IMR-90 (cell line): ENCODE data around the gene CYB5D1. TPM values are rescaled to one million over a fixed set of nuclear protein-coding genes. Genes with fewer than 3 reads are reported as not detected.

ENCODE experiments used
- ATAC-seq: fragments of 200-7000 bp; cut with Tn5 transposase; 2 replicates; pipeline ENCODE4 v1.9.1; 2020; ENCODE audit warnings: low read depth, mild to moderate bottlenecking, moderate library complexity
- BruUV-seq: library from RNA; stranded (reverse); fragments of 400-500 nt; replicated peaks from 2 replicates; lab custom pipeline; 2021; lab: Mats Ljungman, UMichigan
- CTCF ChIA-PET: fragments of 300-600 bp; formaldehyde crosslinking; extraction: SDS; loops from one replicate; lab custom pipeline; 2021; ENCODE audit warnings: antibody characterized with exemption; lab: Yijun Ruan, JAX
- POLR2A ChIA-PET: fragments of 300-600 bp; sonication (Branson Sonifier 250); formaldehyde crosslinking; loops from one replicate; lab custom pipeline; 2022; ENCODE audit warnings: antibody characterized with exemption; ENCODE audit not compliant: unreplicated experiment; lab: Charles Lee
- DNase-seq: peaks from one replicate; pipeline ENCODE4 v3.0.0; 2013
- H2AFZ ChIP-seq: replicated peaks from 2 replicates; pipeline ENCODE3; 2013; ENCODE audit warnings: low read length, mild to moderate bottlenecking; ENCODE audit not compliant: poor library complexity
- H2AK5ac ChIP-seq: 2 replicates; pipeline ENCODE4 v1.6.1; 2013; ENCODE audit warnings: low read depth, low read length, inconsistent platforms
- H2AK9ac ChIP-seq: replicated peaks from 2 replicates; pipeline ENCODE3; 2013; ENCODE audit warnings: mild to moderate bottlenecking, low read depth, low read length, moderate library complexity; ENCODE audit not compliant: poor library complexity
- H2BK120ac ChIP-seq: 2 replicates; pipeline ENCODE4 v1.6.1; 2013; ENCODE audit warnings: low read depth, low read length, inconsistent platforms
- H2BK15ac ChIP-seq: 3 replicates; pipeline ENCODE4 v1.6.1; 2013; ENCODE audit warnings: low read depth, low read length, inconsistent platforms
- H2BK20ac ChIP-seq: 2 replicates; pipeline ENCODE4 v1.6.1; 2013; ENCODE audit warnings: low read depth, mild to moderate bottlenecking, inconsistent platforms, low read length, moderate library complexity
- H2BK5ac ChIP-seq: 2 replicates; pipeline ENCODE4 v1.6.1; 2013; ENCODE audit warnings: mild to moderate bottlenecking, low read depth, low read length, inconsistent platforms; ENCODE audit not compliant: poor library complexity, severe bottlenecking
- H3K14ac ChIP-seq: replicated peaks from 2 replicates; pipeline ENCODE4 v1.6.1; 2013; ENCODE audit warnings: low read depth, low read length, inconsistent platforms
- H3K18ac ChIP-seq: 2 replicates; pipeline ENCODE4 v1.6.1; 2013; ENCODE audit warnings: low read depth, low read length, control low read depth
- H3K23ac ChIP-seq: 2 replicates; pipeline ENCODE4 v1.6.1; 2013; ENCODE audit warnings: low read depth, low read length, inconsistent platforms
- H3K27ac ChIP-seq: 2 replicates; pipeline ENCODE4 v1.5.1; 2013; ENCODE audit warnings: mild to moderate bottlenecking, control low read depth, low read length; ENCODE audit not compliant: insufficient read depth
- H3K27me3 ChIP-seq: 2 replicates; pipeline ENCODE4 v1.6.1; 2013; ENCODE audit warnings: low read length; ENCODE audit not compliant: control insufficient read depth, insufficient read depth
- H3K36me3 ChIP-seq: 2 replicates; pipeline ENCODE4 v1.6.1; 2013; ENCODE audit warnings: low read length, mixed read lengths; ENCODE audit not compliant: control insufficient read depth, insufficient read depth
- H3K4ac ChIP-seq: 2 replicates; pipeline ENCODE4 v1.6.1; 2013; ENCODE audit warnings: low read depth, low read length, inconsistent platforms
- H3K4me1 ChIP-seq: 2 replicates; pipeline ENCODE4 v1.6.1; 2013; ENCODE audit warnings: low read length, mixed read lengths; ENCODE audit not compliant: control insufficient read depth, insufficient read depth
- H3K4me2 ChIP-seq: 2 replicates; pipeline ENCODE4 v1.6.1; 2013; ENCODE audit warnings: low read depth, mild to moderate bottlenecking, control low read depth, low read length, moderate library complexity
- H3K4me3 ChIP-seq: 2 replicates; pipeline ENCODE4 v1.5.1; 2013; ENCODE audit warnings: low read depth, mild to moderate bottlenecking, control low read depth, low read length, moderate library complexity; ENCODE audit not compliant: insufficient read depth
- H3K56ac ChIP-seq: 2 replicates; pipeline ENCODE4 v1.6.1; 2013; ENCODE audit warnings: low read length, inconsistent platforms; ENCODE audit not compliant: insufficient read depth; ENCODE audit errors: extremely low read depth
- H3K79me1 ChIP-seq, 2 experiments: 2 replicates each; pipeline ENCODE4 v1.6.1; 2013; ENCODE audit warnings: low read length in 2 of 2, inconsistent platforms in 1 of 2, low read depth in 1 of 2
- H3K9ac ChIP-seq: 2 replicates; pipeline ENCODE4 v1.6.1; 2013; ENCODE audit warnings: low read depth, low read length, control low read depth
- H3K9me1 ChIP-seq: 2 replicates; pipeline ENCODE4 v1.6.1; 2013; ENCODE audit warnings: low read length, inconsistent platforms; ENCODE audit not compliant: insufficient read depth
- H3K9me3 ChIP-seq: 2 replicates; pipeline ENCODE4 v1.6.1; 2013; ENCODE audit warnings: low read length; ENCODE audit not compliant: control insufficient read depth, insufficient read depth
- H4K20me1 ChIP-seq: 2 replicates; pipeline ENCODE4 v1.6.1; 2013; ENCODE audit warnings: low read length, inconsistent platforms; ENCODE audit not compliant: insufficient read depth
- H4K5ac ChIP-seq: 2 replicates; pipeline ENCODE4 v1.6.1; 2013; ENCODE audit warnings: mild to moderate bottlenecking, low read depth, low read length, control low read depth
- H4K8ac ChIP-seq, 2 experiments: 2 replicates each; pipeline ENCODE4 v1.6.1; 2013; ENCODE audit warnings: low read depth in 2 of 2, low read length in 2 of 2, control low read depth in 1 of 2, inconsistent platforms in 1 of 2
- H4K91ac ChIP-seq: 2 replicates; pipeline ENCODE4 v1.6.1; 2013; ENCODE audit warnings: low read depth, low read length, inconsistent platforms; ENCODE audit not compliant: insufficient read depth
- BHLHE40 ChIP-seq: fragments of 150-350 bp; IDR thresholded peaks from 2 replicates; pipeline ENCODE4 v1.6.1; 2016; ENCODE audit warnings: mild to moderate bottlenecking, low read depth, low read length
- CEBPB ChIP-seq: IDR thresholded peaks from 2 replicates; pipeline ENCODE4 v1.6.1; 2012; ENCODE audit warnings: low read depth, low read length, improper control_type of control experiment
- CHD1 ChIP-seq: IDR thresholded peaks from 2 replicates; pipeline ENCODE4 v1.6.1; 2012; ENCODE audit warnings: low read depth, low read length, improper control_type of control experiment
- FOS ChIP-seq: fragments of 150-350 bp; IDR thresholded peaks from 2 replicates; pipeline ENCODE4 v1.6.1; 2016; ENCODE audit warnings: low read depth, low read length
- MAZ ChIP-seq: IDR thresholded peaks from 2 replicates; pipeline ENCODE4 v1.6.1; 2012; ENCODE audit warnings: low read depth, mild to moderate bottlenecking, low read length, improper control_type of control experiment, moderate library complexity, borderline replicate concordance
- MXI1 ChIP-seq: IDR thresholded peaks from 2 replicates; pipeline ENCODE4 v1.6.1; 2012; ENCODE audit warnings: low read depth, mild to moderate bottlenecking, low read length, moderate library complexity, borderline replicate concordance
- NFE2L2 ChIP-seq: fragments of 150-350 bp; IDR thresholded peaks from 2 replicates; pipeline ENCODE4 v1.6.1; 2016; ENCODE audit warnings: low read depth, mild to moderate bottlenecking, low read length
- POLR2A ChIP-seq: IDR thresholded peaks from 2 replicates; pipeline ENCODE4 v1.6.1; 2012; ENCODE audit warnings: mild to moderate bottlenecking, low read depth, low read length
- RAD21 ChIP-seq: IDR thresholded peaks from 2 replicates; pipeline ENCODE4 v1.6.1; 2012; ENCODE audit warnings: low read length, improper control_type of control experiment
- RCOR1 ChIP-seq: IDR thresholded peaks from 2 replicates; pipeline ENCODE4 v1.6.1; 2012; ENCODE audit warnings: mild to moderate bottlenecking, low read length, improper control_type of control experiment; ENCODE audit not compliant: insufficient replicate concordance
- RFX5 ChIP-seq: IDR thresholded peaks from 2 replicates; pipeline ENCODE4 v1.8.0; 2012; ENCODE audit warnings: low read depth, mild to moderate bottlenecking, low read length, moderate library complexity
- SMC3 ChIP-seq: fragments of 150-350 bp; IDR thresholded peaks from 2 replicates; pipeline ENCODE4 v1.6.1; 2016; ENCODE audit warnings: low read depth, mild to moderate bottlenecking, antibody characterized with exemption, low read length, moderate library complexity
- WGBS, 2 experiments: methylation state at CpG; one replicate each; pipeline versions ENCODE4 v1.1.5 to v1.1.7; 2013; ENCODE audit warnings: missing lambda C conversion rate in 2 of 2; ENCODE audit not compliant: insufficient read length in 1 of 2; ENCODE audit errors: extremely low coverage in 2 of 2; 5-methylcytosine and 5-hydroxymethylcytosine counted together
- dilution Hi-C: fragments of 300-500 bp; cut with HindIII; formaldehyde crosslinking; loops from one replicate; pipeline ENCODE4 v1.14.3; 2018; ENCODE audit warnings: low sequenced_read_pairs; ENCODE audit not compliant: unreplicated experiment
- in situ Hi-C: fragments of 300-500 bp; cut with MboI; formaldehyde crosslinking; loops from 3 replicates; pipeline ENCODE4 v1.14.3; 2019; ENCODE audit warnings: low sequenced_read_pairs, inconsistent platforms, mixed read lengths
- intact Hi-C: fragments of 100-400 bp; cut with micrococcal nuclease; formaldehyde crosslinking; loops from 2 replicates; pipeline ENCODE4 v1.10.0; 2022
- polyA plus RNA-seq, 3 experiments: library from polyadenylated mRNA; depleted of rRNA; stranded (reverse); fragments of >200 nt; gene quantifications; 2 replicates each; pipeline ENCODE4 v1.2.3, GENCODE V29; 2012; ENCODE audit warnings: low replicate concordance in 1 of 3
- total RNA-seq: library from RNA; depleted of rRNA; stranded (reverse); fragments of >200 nt; gene quantifications from 2 replicates; pipeline ENCODE4 v1.2.3, GENCODE V29; 2012
- TF ChIP-seq, protein P1 (sequence below): conservative IDR thresholded peaks from 2 replicates; pipeline ENCODE4 v1.5.1; 2012; ENCODE audit warnings: mild to moderate bottlenecking, low read depth, low read length, improper control_type of control experiment
- TF ChIP-seq, protein P2 (sequence below): fragments of 150-350 bp; IDR thresholded peaks from 2 replicates; pipeline ENCODE4 v1.6.1; 2017; ENCODE audit warnings: mild to moderate bottlenecking, antibody characterized with exemption, low read length, low read depth
- TF ChIP-seq, protein P3 (sequence below): fragments of 150-350 bp; IDR thresholded peaks from 2 replicates; pipeline ENCODE4 v1.6.1; 2016; ENCODE audit warnings: low read depth, mild to moderate bottlenecking, low read length, moderate library complexity, borderline replicate concordance

CYB5D1 gene
- total and polyA plus RNA-seq, 2 of the 4 experiments (the other 2 are of a cell fraction) = 8.8 to 10.8 TPM

DNA sequence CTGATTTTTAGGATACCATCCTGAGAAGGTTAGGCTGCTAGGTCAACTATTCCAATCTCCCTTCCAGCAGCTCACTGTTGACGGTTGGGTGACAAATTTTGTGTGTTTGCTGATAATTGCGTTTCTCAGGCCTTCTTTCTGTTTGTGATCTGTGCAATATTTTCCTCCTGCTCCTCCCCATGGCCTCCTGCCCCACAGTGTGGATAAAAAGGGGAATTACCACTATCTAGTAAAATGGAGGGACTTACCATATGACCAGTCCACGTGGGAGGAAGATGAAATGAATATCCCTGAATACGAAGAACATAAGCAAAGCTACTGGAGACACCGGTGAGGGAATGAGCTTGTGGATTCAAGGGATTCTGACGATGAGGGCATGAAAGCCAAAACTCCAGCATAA lies 40.0 kb downstream of the CYB5D1 start:
- peak; percentile 77 for DNase-seq
- H2BK120ac ChIP-seq = no peak overlapping the region
- CTCF ChIA-PET = no interaction called here
- no peak overlapping the region for H4K91ac ChIP-seq
- H2AK5ac ChIP-seq = no peak overlapping the region
- no peak overlapping the region for H3K14ac ChIP-seq
- no peaks in the 10 kb centered on the region for H3K9me3 ChIP-seq
- H3K23ac ChIP-seq = no peak overlapping the region
- H3K4me1 ChIP-seq = no peaks in the 10 kb centered on the region
- no peak overlapping the region for H3K4ac ChIP-seq
- no peak overlapping the region for H2BK15ac ChIP-seq
- peaks cover 0 to 28% of the 10 kb centered on the region in 2 experiments; a peak in 2 of 4 replicates for H3K79me1 ChIP-seq
- no peak overlapping the region for H3K4me3 ChIP-seq
- ATAC-seq = peak; percentile 90
- intact Hi-C loops (loop anchor here (1.0 to 5.0 kb wide), 3 partner anchors 35 to 155 kb away; no protein-coding TSS in a partner anchor), in situ Hi-C loops (loop anchor here (5.0 kb wide), 1 partner anchor 35 kb away; no protein-coding TSS in a partner anchor), dilution Hi-C loops (no loop called here)
- H3K36me3 ChIP-seq = peaks cover 78% of the 10 kb centered on the region
- H4K8ac ChIP-seq = no peak overlapping the region
- H3K27me3 ChIP-seq = no peaks in the 10 kb centered on the region
- H4K5ac ChIP-seq = 0 out of 2 replicates have a peak overlapping the region, but pooled peaks have one; percentile 35
- no TSS peak for BruUV-seq
- peak overlapping the region; percentile 47 for H2AK9ac ChIP-seq
- H3K56ac ChIP-seq = no peak overlapping the region
- no peak overlapping the region for H3K4me2 ChIP-seq
- POLR2A ChIA-PET = no interaction called here
- no peak overlapping the region for H3K18ac ChIP-seq
- no peak overlapping the region for H2AFZ ChIP-seq
- peaks cover 3% of the 10 kb centered on the region; the same call in 1 of the 2 replicates for H4K20me1 ChIP-seq
- 67% methylated on average over 1 of the region's 6 CpGs; no CpG with 5 or more reads in 1 of the 2 experiments for WGBS, 2 experiments
- no peak overlapping the region for H2BK5ac ChIP-seq
- no peak overlapping the region for H3K9ac ChIP-seq
- TF ChIP-seq, protein P1, sequence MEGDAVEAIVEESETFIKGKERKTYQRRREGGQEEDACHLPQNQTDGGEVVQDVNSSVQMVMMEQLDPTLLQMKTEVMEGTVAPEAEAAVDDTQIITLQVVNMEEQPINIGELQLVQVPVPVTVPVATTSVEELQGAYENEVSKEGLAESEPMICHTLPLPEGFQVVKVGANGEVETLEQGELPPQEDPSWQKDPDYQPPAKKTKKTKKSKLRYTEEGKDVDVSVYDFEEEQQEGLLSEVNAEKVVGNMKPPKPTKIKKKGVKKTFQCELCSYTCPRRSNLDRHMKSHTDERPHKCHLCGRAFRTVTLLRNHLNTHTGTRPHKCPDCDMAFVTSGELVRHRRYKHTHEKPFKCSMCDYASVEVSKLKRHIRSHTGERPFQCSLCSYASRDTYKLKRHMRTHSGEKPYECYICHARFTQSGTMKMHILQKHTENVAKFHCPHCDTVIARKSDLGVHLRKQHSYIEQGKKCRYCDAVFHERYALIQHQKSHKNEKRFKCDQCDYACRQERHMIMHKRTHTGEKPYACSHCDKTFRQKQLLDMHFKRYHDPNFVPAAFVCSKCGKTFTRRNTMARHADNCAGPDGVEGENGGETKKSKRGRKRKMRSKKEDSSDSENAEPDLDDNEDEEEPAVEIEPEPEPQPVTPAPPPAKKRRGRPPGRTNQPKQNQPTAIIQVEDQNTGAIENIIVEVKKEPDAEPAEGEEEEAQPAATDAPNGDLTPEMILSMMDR = peak; percentile 77
- TF ChIP-seq RCOR1 (no peak), CEBPB (no peak), NFE2L2 (no peak), RFX5 (no peak), CHD1 (no peak), MAZ (no peak), RAD21 (peak; percentile 88), FOS (no peak), BHLHE40 (no peak), MXI1 (peak; percentile 40; the same call in 1 of the 2 replicates), POLR2A (no peak), SMC3 (peak; percentile 89)
- TF ChIP-seq, protein P2, sequence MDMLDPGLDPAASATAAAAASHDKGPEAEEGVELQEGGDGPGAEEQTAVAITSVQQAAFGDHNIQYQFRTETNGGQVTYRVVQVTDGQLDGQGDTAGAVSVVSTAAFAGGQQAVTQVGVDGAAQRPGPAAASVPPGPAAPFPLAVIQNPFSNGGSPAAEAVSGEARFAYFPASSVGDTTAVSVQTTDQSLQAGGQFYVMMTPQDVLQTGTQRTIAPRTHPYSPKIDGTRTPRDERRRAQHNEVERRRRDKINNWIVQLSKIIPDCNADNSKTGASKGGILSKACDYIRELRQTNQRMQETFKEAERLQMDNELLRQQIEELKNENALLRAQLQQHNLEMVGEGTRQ = peak; percentile 67; the same call in 1 of the 2 replicates
- TF ChIP-seq, protein P3, sequence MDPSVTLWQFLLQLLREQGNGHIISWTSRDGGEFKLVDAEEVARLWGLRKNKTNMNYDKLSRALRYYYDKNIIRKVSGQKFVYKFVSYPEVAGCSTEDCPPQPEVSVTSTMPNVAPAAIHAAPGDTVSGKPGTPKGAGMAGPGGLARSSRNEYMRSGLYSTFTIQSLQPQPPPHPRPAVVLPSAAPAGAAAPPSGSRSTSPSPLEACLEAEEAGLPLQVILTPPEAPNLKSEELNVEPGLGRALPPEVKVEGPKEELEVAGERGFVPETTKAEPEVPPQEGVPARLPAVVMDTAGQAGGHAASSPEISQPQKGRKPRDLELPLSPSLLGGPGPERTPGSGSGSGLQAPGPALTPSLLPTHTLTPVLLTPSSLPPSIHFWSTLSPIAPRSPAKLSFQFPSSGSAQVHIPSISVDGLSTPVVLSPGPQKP = no peak
- H3K27ac ChIP-seq = no peak overlapping the region
- H3K9me1 ChIP-seq = no peaks in the 10 kb centered on the region
- H2BK20ac ChIP-seq = no peak overlapping the region
